Measurements from ENCODE around the gene VDAC1.

GRCh38 chr5:133934311-133934710 is 70.5 kb downstream of the VDAC1 start:
- no peak for TF ChIP-seq CTCF (IDR thresholded peaks at IDR 0.05)
- no peak for TF ChIP-seq POLR2A (IDR thresholded peaks at IDR 0.05)
